B cell (primary cell): ENCODE measurements around the gene SDK1. TPM values are rescaled to one million over a fixed set of nuclear protein-coding genes. Genes with fewer than 3 reads are reported as not detected.

Experiments
- ATAC-seq: fragments of 200-7000 bp; cut with Tn5 transposase; one replicate; pipeline ENCODE4 v1.10.0; 2021; ENCODE audit warnings: low read depth, mild to moderate bottlenecking, moderate number of reproducible peaks, moderate library complexity
- CTCF ChIA-PET: fragments of 350-600 bp; sonication (Branson Sonifier 250); formaldehyde crosslinking; loops from one replicate; lab custom pipeline; 2021; ENCODE audit warnings: antibody characterized with exemption, inconsistent platforms; lab: Charles Lee
- POLR2A ChIA-PET: fragments of 350-600 bp; sonication (Branson Sonifier 250); formaldehyde crosslinking; loops from one replicate; lab custom pipeline; 2021; ENCODE audit warnings: antibody characterized with exemption; lab: Charles Lee
- DNase-seq: peaks from one replicate; pipeline ENCODE4 v3.0.0; 2013
- H2AFZ ChIP-seq: 2 replicates; pipeline ENCODE4 v1.6.1; 2012; ENCODE audit warnings: mild to moderate bottlenecking, low read depth, low read length; ENCODE audit not compliant: insufficient read depth, poor library complexity, severe bottlenecking
- H3K27ac ChIP-seq, 2 donors: 1 replicate in 1 of 2; 2 replicates in 1 of 2; pipeline ENCODE4 v1.5.1; 2012 to 2013; ENCODE audit warnings: low read length in 2 of 2, mild to moderate bottlenecking in 2 of 2, moderate library complexity in 1 of 2
- H3K27me3 ChIP-seq, 4 experiments: fragments of 200-600 bp in 1 of 4; sonication (generic) in 1 of 4; replicated peaks in 1 of 4; 1 replicate in 2 of 4; 2 replicates in 2 of 4; pipeline versions ENCODE4 v1.6.1 to v1.7.0; 2013 to 2016; ENCODE audit warnings: low read length in 3 of 4, mild to moderate bottlenecking in 2 of 4, mixed read lengths in 1 of 4, moderate library complexity in 1 of 4; ENCODE audit not compliant: insufficient read depth in 4 of 4, control insufficient read depth in 3 of 4; ENCODE audit errors: control extremely low read depth in 1 of 4
- H3K36me3 ChIP-seq, 2 experiments: replicated peaks in 1 of 2; 1 replicate in 1 of 2; 2 replicates in 1 of 2; pipeline versions ENCODE4 v1.6.1 to v1.7.1; 2013; ENCODE audit warnings: low read length in 1 of 2; ENCODE audit not compliant: insufficient read depth in 2 of 2, control insufficient read depth in 1 of 2; ENCODE audit errors: control extremely low read depth in 1 of 2, extremely low read depth in 1 of 2
- H3K4me1 ChIP-seq, 2 donors: fragments of 200-600 bp in 1 of 2; sonication (generic) in 1 of 2; 1 replicate in 1 of 2; 2 replicates in 1 of 2; pipeline versions ENCODE4 v1.5.1 to v1.6.1; 2013 to 2017; ENCODE audit warnings: low read length in 2 of 2; ENCODE audit not compliant: control insufficient read depth in 2 of 2, insufficient read depth in 2 of 2
- H3K4me2 ChIP-seq: replicated peaks from 2 replicates; pipeline ENCODE3; 2012; ENCODE audit warnings: mild to moderate bottlenecking, low read depth, low read length; ENCODE audit not compliant: poor library complexity, severe bottlenecking
- H3K4me3 ChIP-seq, 5 experiments: fragments of 200-600 bp in 1 of 5; sonication (generic) in 1 of 5; 1 replicate in 3 of 5; 2 replicates in 2 of 5; pipeline versions ENCODE4 v1.5.1 to v1.7.0; 2011 to 2016; ENCODE audit warnings: low read length in 4 of 5, mild to moderate bottlenecking in 4 of 5, low read depth in 2 of 5, control low read depth in 1 of 5, moderate library complexity in 1 of 5; ENCODE audit not compliant: insufficient read depth in 1 of 5; ENCODE audit errors: control extremely low read depth in 1 of 5, extremely low read depth in 1 of 5
- H3K79me2 ChIP-seq: fragments of 200-600 bp; sonication (generic); one replicate; pipeline ENCODE4 v1.6.0; 2016; ENCODE audit warnings: low read length; ENCODE audit not compliant: control insufficient read depth, insufficient read depth
- H3K9ac ChIP-seq: fragments of 200-600 bp; sonication (generic); 2 replicates; pipeline ENCODE4 v1.6.1; 2017; ENCODE audit warnings: mild to moderate bottlenecking, low read length, moderate library complexity
- H3K9me3 ChIP-seq, 3 donors: one replicate each; pipeline versions ENCODE4 v1.6.1 to v1.7.1; 2013; ENCODE audit warnings: low read length in 2 of 3; ENCODE audit not compliant: control insufficient read depth in 2 of 3, insufficient read depth in 1 of 3; ENCODE audit errors: control extremely low read depth in 1 of 3
- H4K20me1 ChIP-seq: 2 replicates; pipeline ENCODE4 v1.6.0; 2012; ENCODE audit warnings: mild to moderate bottlenecking, low read length; ENCODE audit not compliant: insufficient read depth, control insufficient read depth, poor library complexity, severe bottlenecking
- H3K27ac Mint-ChIP-seq: one replicate; pipeline ENCODE4 v1.8.0; 2021; ENCODE audit warnings: mixed read lengths
- H3K27me3 Mint-ChIP-seq: one replicate; pipeline ENCODE4 v1.8.0; 2021; ENCODE audit warnings: mixed read lengths
- H3K4me1 Mint-ChIP-seq: one replicate; pipeline ENCODE4 v1.8.0; 2021; ENCODE audit warnings: mixed read lengths
- H3K4me3 Mint-ChIP-seq: one replicate; pipeline ENCODE4 v1.8.0; 2021; ENCODE audit warnings: mixed read lengths
- H3K9me3 Mint-ChIP-seq: one replicate; pipeline ENCODE4 v1.8.0; 2022; ENCODE audit warnings: mixed read lengths; ENCODE audit not compliant: insufficient read depth
- EZH2 ChIP-seq: IDR thresholded peaks from 2 replicates; pipeline ENCODE4 v1.6.1; 2012; ENCODE audit warnings: borderline replicate concordance, low read depth, mild to moderate bottlenecking, moderate library complexity, low read length; ENCODE audit not compliant: insufficient read depth, poor library complexity, severe bottlenecking
- WGBS: methylation state at CpG from one replicate; pipeline ENCODE4 v1.1.5; 2013; ENCODE audit warnings: missing lambda C conversion rate; ENCODE audit not compliant: insufficient coverage; 5-methylcytosine and 5-hydroxymethylcytosine counted together
- intact Hi-C: fragments of 100-400 bp; cut with micrococcal nuclease; formaldehyde crosslinking; loops from one replicate; pipeline ENCODE4 v1.10.0; 2022
- polyA plus RNA-seq: library from polyadenylated mRNA; depleted of rRNA; stranded (reverse); fragments of >200 nt; gene quantifications from 2 replicates; pipeline ENCODE4 v1.2.3, GENCODE V29; 2012
- total RNA-seq, 2 donors: library from RNA; stranded (reverse); fragments of 120-200 nt in 1 of 2; gene quantifications; 1 replicate in 1 of 2; 2 replicates in 1 of 2; pipeline versions ENCODE4 v1.2.3 to v1.2.4, GENCODE V29; 2013 to 2022
- TF ChIP-seq, protein P1 (sequence below): fragments of 200-600 bp; IDR thresholded peaks from one replicate; pipeline ENCODE4 v1.8.0; 2022; ENCODE audit warnings: antibody characterized with exemption, mild to moderate bottlenecking

The SDK1 gene
- total and polyA plus RNA-seq, 2 donors (not counting 1 experiment from before 2014, with no cell fraction given): 0.73 to 2.0 TPM

DNA sequence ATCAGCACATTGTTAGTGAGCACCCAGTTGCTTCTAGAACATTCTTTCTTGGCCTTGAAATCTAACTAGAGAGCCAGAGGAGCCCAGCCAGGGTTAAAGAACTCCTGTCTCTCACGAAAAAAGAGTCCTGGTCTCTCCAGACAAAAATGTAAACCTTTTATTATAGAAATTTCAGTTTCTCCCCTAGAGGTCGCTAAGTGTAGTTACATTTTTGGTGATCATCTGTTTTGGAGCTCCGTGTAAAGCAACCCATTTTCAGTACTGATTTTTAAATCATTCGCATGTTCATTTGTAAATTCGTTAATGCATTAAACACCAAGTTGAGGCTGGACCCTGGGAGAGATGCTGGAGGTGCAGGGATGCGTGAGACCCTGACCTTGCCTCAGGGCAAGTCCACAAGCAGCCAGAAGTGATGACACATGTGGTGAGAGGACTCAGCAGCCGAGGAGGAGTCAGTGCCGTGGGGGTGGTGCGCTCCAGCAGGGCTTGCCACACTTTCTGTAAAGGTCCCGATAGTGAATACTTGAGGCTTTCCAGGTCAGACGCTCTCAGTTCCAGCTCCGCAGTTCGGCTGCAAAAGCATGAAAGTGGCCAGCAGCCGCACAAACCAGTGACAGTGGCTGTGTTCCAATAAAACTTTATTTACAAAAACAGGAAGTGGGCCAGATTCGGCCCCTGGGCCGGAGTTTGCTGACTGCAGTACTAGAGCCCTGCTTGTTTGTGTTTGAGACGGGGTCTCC lies 802.5 kb downstream of the SDK1 start:
- Histone ChIP-seq H3K79me2 (no peaks in the 10 kb centered on the region), H3K4me2 (no peak overlapping the region), H3K4me3 (no peak overlapping the region), H3K9ac (no peak overlapping the region), H3K9me3 (peaks cover 0 to 24% (median 0%) of the 10 kb centered on the region in 3 donors), H3K27me3 (no peaks in the 10 kb centered on the region), H4K20me1 (no peaks in the 10 kb centered on the region), H3K36me3 (no peaks in the 10 kb centered on the region), H3K27ac (no peak overlapping the region), H2AFZ (no peak overlapping the region), H3K4me1 (no peaks in the 10 kb centered on the region)
- H3K4me3 Mint-ChIP-seq: no peak overlapping the region
- H3K4me1 Mint-ChIP-seq: no peaks in the 10 kb centered on the region
- H3K9me3 Mint-ChIP-seq: no peaks in the 10 kb centered on the region
- peaks cover 4% of the 10 kb centered on the region for H3K27me3 Mint-ChIP-seq
- WGBS: 93% methylated on average over 14 of the region's 17 CpGs
- POLR2A ChIA-PET: no interaction called here
- ATAC-seq (no peak), DNase-seq (no peak)
- CTCF ChIA-PET: interaction anchor here (0.7 kb wide), 1 partner anchor 39 kb away, joined by 3 read pairs; no protein-coding TSS in a partner anchor
- H3K27ac Mint-ChIP-seq: no peak overlapping the region
- no peak for TF ChIP-seq EZH2
- TF ChIP-seq, protein P1, sequence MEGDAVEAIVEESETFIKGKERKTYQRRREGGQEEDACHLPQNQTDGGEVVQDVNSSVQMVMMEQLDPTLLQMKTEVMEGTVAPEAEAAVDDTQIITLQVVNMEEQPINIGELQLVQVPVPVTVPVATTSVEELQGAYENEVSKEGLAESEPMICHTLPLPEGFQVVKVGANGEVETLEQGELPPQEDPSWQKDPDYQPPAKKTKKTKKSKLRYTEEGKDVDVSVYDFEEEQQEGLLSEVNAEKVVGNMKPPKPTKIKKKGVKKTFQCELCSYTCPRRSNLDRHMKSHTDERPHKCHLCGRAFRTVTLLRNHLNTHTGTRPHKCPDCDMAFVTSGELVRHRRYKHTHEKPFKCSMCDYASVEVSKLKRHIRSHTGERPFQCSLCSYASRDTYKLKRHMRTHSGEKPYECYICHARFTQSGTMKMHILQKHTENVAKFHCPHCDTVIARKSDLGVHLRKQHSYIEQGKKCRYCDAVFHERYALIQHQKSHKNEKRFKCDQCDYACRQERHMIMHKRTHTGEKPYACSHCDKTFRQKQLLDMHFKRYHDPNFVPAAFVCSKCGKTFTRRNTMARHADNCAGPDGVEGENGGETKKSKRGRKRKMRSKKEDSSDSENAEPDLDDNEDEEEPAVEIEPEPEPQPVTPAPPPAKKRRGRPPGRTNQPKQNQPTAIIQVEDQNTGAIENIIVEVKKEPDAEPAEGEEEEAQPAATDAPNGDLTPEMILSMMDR: no peak
- intact Hi-C loops: no loop called here

DNA sequence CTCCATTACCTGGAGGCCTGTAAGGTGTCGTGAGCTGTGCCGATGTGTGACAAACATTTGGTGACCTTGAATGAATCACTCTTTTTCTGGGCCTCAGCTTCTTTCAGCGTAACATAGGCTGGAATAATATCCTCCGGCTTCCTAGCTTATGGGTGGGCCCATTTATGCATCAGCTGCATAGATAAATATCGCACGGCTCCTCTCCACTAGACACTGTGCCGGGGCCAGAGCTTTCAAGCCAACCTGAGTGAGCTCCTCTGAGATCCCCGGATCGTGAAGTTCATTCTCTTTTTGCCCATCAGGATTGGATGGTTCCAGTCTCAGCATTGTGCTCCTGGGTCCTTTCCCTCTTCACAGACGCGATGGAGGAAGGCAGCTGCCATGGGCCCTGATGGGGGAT lies 806.8 kb downstream of the SDK1 start:
- no peak overlapping the region for H3K27ac ChIP-seq
- H3K27me3 ChIP-seq: peaks cover 0 to 2% (median 0%) of the 10 kb centered on the region in 4 experiments
- CTCF ChIA-PET: no interaction called here
- Mint-ChIP-seq H3K9me3 (no peaks in the 10 kb centered on the region), H3K27ac (no peak overlapping the region), H3K27me3 (no peaks in the 10 kb centered on the region), H3K4me3 (no peak overlapping the region), H3K4me1 (no peaks in the 10 kb centered on the region)
- H3K36me3 ChIP-seq: no peaks in the 10 kb centered on the region
- intact Hi-C loops: no loop called here
- H3K4me1 ChIP-seq: no peaks in the 10 kb centered on the region
- no peak for ATAC-seq
- DNase-seq: no peak
- no peaks in the 10 kb centered on the region for H4K20me1 ChIP-seq
- no peak for TF ChIP-seq EZH2
- TF ChIP-seq, protein P1: no peak
- H3K4me2 ChIP-seq: no peak overlapping the region
- no peaks in the 10 kb centered on the region for H3K79me2 ChIP-seq
- POLR2A ChIA-PET: no interaction called here
- no peak overlapping the region for H3K9ac ChIP-seq
- no peak overlapping the region for H2AFZ ChIP-seq
- WGBS: 96% methylated on average over 9 of the region's 11 CpGs
- H3K4me3 ChIP-seq: no peak overlapping the region
- H3K9me3 ChIP-seq: peaks cover 0 to 22% (median 0%) of the 10 kb centered on the region in 3 donors
